Liver (tissue), 9 donors: ENCODE data around the gene EXOSC10. TPM values are rescaled to one million over a fixed set of nuclear protein-coding genes. Genes with fewer than 3 reads are reported as not detected.

Experiments used
- DNase-seq: peaks from one replicate; pipeline ENCODE4 v3.0.0-alpha.2; 2017; ENCODE audit warnings: low spot score
- H3K27ac ChIP-seq, 2 donors: one replicate each; pipeline ENCODE4 v1.7.0; 2013; ENCODE audit warnings: inconsistent platforms in 2 of 2, low read length in 2 of 2, control low read depth in 1 of 2, low read depth in 1 of 2, mild to moderate bottlenecking in 1 of 2
- H3K27me3 ChIP-seq, 4 donors: one replicate each; pipeline versions ENCODE4 v1.6.1 to v1.7.0; 2013; ENCODE audit warnings: low read length in 3 of 4, inconsistent platforms in 1 of 4, mild to moderate bottlenecking in 1 of 4, moderate library complexity in 1 of 4; ENCODE audit not compliant: control insufficient read depth in 4 of 4, insufficient read depth in 4 of 4
- H3K36me3 ChIP-seq, 4 donors: one replicate each; pipeline versions ENCODE4 v1.6.1 to v1.7.0; 2013; ENCODE audit warnings: low read length in 3 of 4, mild to moderate bottlenecking in 3 of 4, low read depth in 1 of 4, moderate library complexity in 1 of 4; ENCODE audit not compliant: control insufficient read depth in 4 of 4, insufficient read depth in 3 of 4
- H3K4me1 ChIP-seq, 4 donors: one replicate each; pipeline versions ENCODE4 v1.6.1 to v1.7.0; 2013; ENCODE audit warnings: low read length in 3 of 4, mild to moderate bottlenecking in 3 of 4, moderate library complexity in 1 of 4; ENCODE audit not compliant: control insufficient read depth in 4 of 4, insufficient read depth in 4 of 4
- H3K4me3 ChIP-seq, 3 donors: one replicate each; pipeline versions ENCODE4 v1.6.1 to v1.7.0; 2013; ENCODE audit warnings: low read length in 3 of 3, control low read depth in 1 of 3, low read depth in 1 of 3, mild to moderate bottlenecking in 1 of 3
- H3K9ac ChIP-seq, 2 donors: one replicate each; pipeline ENCODE4 v1.7.0; 2013; ENCODE audit warnings: low read length in 2 of 2, mild to moderate bottlenecking in 2 of 2, moderate library complexity in 2 of 2, control low read depth in 1 of 2, low read depth in 1 of 2
- H3K9me3 ChIP-seq, 4 donors: one replicate each; pipeline versions ENCODE4 v1.6.1 to v1.7.0; 2013; ENCODE audit warnings: low read length in 3 of 4; ENCODE audit not compliant: control insufficient read depth in 4 of 4
- CTCF ChIP-seq: fragments of 150-350 bp; IDR thresholded peaks from 2 replicates; pipeline ENCODE4 v1.5.1; 2017; ENCODE audit warnings: improper control_type of control experiment, low read depth, low read length; ENCODE audit not compliant: missing input control
- EGR1 ChIP-seq, 2 donors: IDR thresholded peaks; 2 replicates each; pipeline ENCODE4 v1.6.1; 2016 to 2018; ENCODE audit warnings: antibody characterized with exemption in 2 of 2, low read depth in 2 of 2
- FOXA2 ChIP-seq: IDR thresholded peaks from 2 replicates; pipeline ENCODE4 v1.6.1; 2016; ENCODE audit warnings: antibody characterized with exemption
- GABPA ChIP-seq, 2 donors: IDR thresholded peaks in 1 of 2; conservative IDR thresholded peaks in 1 of 2; 2 replicates each; pipeline ENCODE4 v1.6.1; 2016; ENCODE audit warnings: antibody characterized with exemption in 2 of 2, mild to moderate bottlenecking in 1 of 2, moderate library complexity in 1 of 2
- HNF4A ChIP-seq, 2 donors: conservative IDR thresholded peaks; 2 replicates each; pipeline ENCODE4 v1.6.1; 2016; ENCODE audit warnings: antibody characterized with exemption in 2 of 2, mild to moderate bottlenecking in 2 of 2
- JUND ChIP-seq, 2 donors: IDR thresholded peaks; 2 replicates each; pipeline ENCODE4 v1.6.1; 2016; ENCODE audit warnings: antibody characterized with exemption in 2 of 2
- MAX ChIP-seq: IDR thresholded peaks from 2 replicates; pipeline ENCODE4 v1.6.1; 2016; ENCODE audit warnings: antibody characterized with exemption
- NR2F2 ChIP-seq: IDR thresholded peaks from 2 replicates; pipeline ENCODE4 v1.6.1; 2016; ENCODE audit warnings: antibody characterized with exemption
- RAD21 ChIP-seq, 2 donors: IDR thresholded peaks; 2 replicates each; pipeline ENCODE4 v1.6.1; 2016; ENCODE audit warnings: antibody characterized with exemption in 2 of 2, mild to moderate bottlenecking in 2 of 2
- REST ChIP-seq: IDR thresholded peaks from 2 replicates; pipeline ENCODE4 v1.6.1; 2016; ENCODE audit warnings: antibody characterized with exemption, mild to moderate bottlenecking
- RXRA ChIP-seq, 2 donors: IDR thresholded peaks; 2 replicates each; pipeline ENCODE4 v1.6.1; 2017 to 2018; ENCODE audit warnings: antibody characterized with exemption in 2 of 2, mild to moderate bottlenecking in 1 of 2
- SP1 ChIP-seq: IDR thresholded peaks from 2 replicates; pipeline ENCODE4 v1.6.1; 2018; ENCODE audit warnings: antibody characterized with exemption, mild to moderate bottlenecking
- TAF1 ChIP-seq: conservative IDR thresholded peaks from 2 replicates; pipeline ENCODE4 v1.6.1; 2016; ENCODE audit warnings: antibody characterized with exemption, mild to moderate bottlenecking
- YY1 ChIP-seq: IDR thresholded peaks from 2 replicates; pipeline ENCODE4 v1.6.1; 2016; ENCODE audit warnings: antibody characterized with exemption, mild to moderate bottlenecking
- ZBTB33 ChIP-seq: IDR thresholded peaks from 2 replicates; pipeline ENCODE4 v1.6.1; 2016; ENCODE audit warnings: antibody characterized with exemption
- WGBS: extraction: QIAGEN DNeasy Blood & Tissue Kit; methylation state at CpG from one replicate; pipeline ENCODE4 v1.1.7; 2013; 5-methylcytosine and 5-hydroxymethylcytosine counted together
- polyA plus RNA-seq, 2 donors: library from polyadenylated mRNA; stranded (reverse) in 1 of 2; unstranded in 1 of 2; fragments of 200-250 nt in 1 of 2; fragments of >200 nt in 1 of 2; fragmentation: Nextera tagmentation in 1 of 2; extraction: Ambion mirVana in 1 of 2; gene quantifications; one replicate each; pipeline versions ENCODE4 v1.2.1 to v1.2.3, GENCODE V29; 2013 to 2015
- total RNA-seq, 2 donors: library from RNA; depleted of rRNA; stranded (reverse); fragments of >200 nt; gene quantifications; one replicate each; pipeline ENCODE4 v1.2.3, GENCODE V29; 2014
- donor health status: healthy.
- donor health status: healthy.
- donor health status: healthy.
- donor health status: healthy.
- donor health status: healthy.

Gene EXOSC10
- total and polyA plus RNA-seq, 4 donors = 11.3 to 29.2 (median 20.9) TPM

GRCh38 chr1:11070876-11071275 is 28.8 kb downstream of the EXOSC10 start:
- Histone ChIP-seq H3K36me3 (peaks cover 21 to 81% (median 49%) of the 10 kb centered on the region in 4 donors), H3K27me3 (no peaks in the 10 kb centered on the region), H3K27ac (no peak overlapping the region), H3K9ac (no peak overlapping the region), H3K9me3 (no peaks in the 10 kb centered on the region), H3K4me3 (no peak overlapping the region), H3K4me1 (no peaks in the 10 kb centered on the region)
- no peak for DNase-seq
- TF ChIP-seq SP1 = no peak
- no peak for TF ChIP-seq NR2F2
- TF ChIP-seq MAX = no peak
- no peak for TF ChIP-seq RXRA (IDR thresholded peaks at IDR 0.05)
- TF ChIP-seq GABPA (IDR thresholded peaks at IDR 0.05 in 1 of 2, conservative IDR thresholded peaks at IDR 0.05 in 1 of 2) = no peak
- TF ChIP-seq JUND (IDR thresholded peaks at IDR 0.05) = no peak
- TF ChIP-seq EGR1 (IDR thresholded peaks at IDR 0.05; ENCODE audit: low read depth in 2 of 2) = no peak
- no peak for TF ChIP-seq CTCF
- TF ChIP-seq REST = no peak
- TF ChIP-seq FOXA2 = no peak
- TF ChIP-seq YY1 = no peak
- TF ChIP-seq HNF4A (conservative IDR thresholded peaks at IDR 0.05) = no peak
- TF ChIP-seq TAF1 = no peak
- 91% methylated on average over 11 of the region's 11 CpGs for WGBS

- 92% methylated on average over 17 of the region's 17 CpGs for WGBS
- Histone ChIP-seq H3K27ac (no peak overlapping the region), H3K9ac (no peak overlapping the region), H3K27me3 (no peaks in the 10 kb centered on the region), H3K9me3 (no peaks in the 10 kb centered on the region), H3K4me3 (no peak overlapping the region), H3K36me3 (peaks cover 17 to 74% (median 46%) of the 10 kb centered on the region in 4 donors), H3K4me1 (no peaks in the 10 kb centered on the region)
- no peak for DNase-seq
- TF ChIP-seq SP1 (no peak), TAF1 (no peak), ZBTB33 (no peak), RXRA (IDR thresholded peaks at IDR 0.05) (no peak), YY1 (no peak), RAD21 (IDR thresholded peaks at IDR 0.05) (no peak), REST (no peak), HNF4A (conservative IDR thresholded peaks at IDR 0.05) (no peak)
Measured at GRCh38 chr1:11068600-11069473, 30.8 kb downstream of the EXOSC10 start.
